GM21786 (cell line): Measurements from ENCODE around the gene ADA.
A peak's percentile ranks its signal among the peaks of the same experiment; 100 is the strongest.

Source experiments
- ATAC-seq: cut with Tn5 transposase; IDR thresholded peaks from one replicate; pipeline ENCODE4 v1.9.1; 2021; ENCODE audit not compliant: unreplicated experiment

The ADA gene

DNA sequence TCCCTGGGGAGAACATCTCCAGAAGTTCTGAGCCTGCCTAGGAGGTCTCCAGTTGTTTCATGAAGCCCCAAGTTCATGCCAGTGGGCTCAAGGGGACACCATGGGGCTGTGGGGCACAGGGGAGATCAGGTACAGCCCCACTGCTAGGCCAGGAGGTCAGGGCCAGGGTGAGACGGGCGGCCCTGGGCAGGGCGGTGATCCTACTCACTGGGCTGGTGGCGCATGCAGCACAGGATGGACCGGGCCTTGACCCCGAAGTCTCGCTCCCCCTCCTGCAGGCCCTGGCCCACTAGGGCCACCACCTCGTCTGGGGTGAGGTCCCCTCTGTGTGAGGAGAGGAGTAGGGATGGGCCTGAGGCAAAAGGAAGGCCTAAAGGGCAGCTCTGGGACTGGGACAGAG is 26.1 kb downstream of the ADA start:
- no peak for ATAC-seq

DNA sequence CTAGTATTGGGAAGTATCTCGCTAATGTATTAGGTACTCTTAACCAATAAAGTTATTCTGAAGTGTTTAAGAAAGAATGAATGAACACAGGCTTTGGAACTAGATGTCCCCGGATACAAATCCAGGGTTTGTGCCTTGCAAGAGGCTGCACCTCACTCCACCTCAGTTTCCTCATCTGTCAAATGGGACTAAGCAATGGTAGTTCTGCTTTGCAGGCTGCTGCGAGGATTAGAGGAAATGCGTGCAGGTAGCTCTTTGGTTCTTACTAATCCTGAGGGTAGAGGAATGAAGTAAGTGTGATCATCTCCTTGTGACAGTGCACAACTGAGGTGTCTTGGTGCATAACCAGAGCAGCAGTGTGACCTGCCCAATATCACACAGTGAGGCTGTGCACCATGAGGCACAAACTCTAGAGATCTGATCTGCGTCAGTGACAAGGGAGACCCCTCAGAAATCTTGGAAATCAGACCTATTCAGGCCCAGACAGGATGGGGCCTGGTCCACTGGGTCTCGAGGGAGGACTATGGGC is 26.7 kb downstream of the ADA start:
- no peak for ATAC-seq

DNA sequence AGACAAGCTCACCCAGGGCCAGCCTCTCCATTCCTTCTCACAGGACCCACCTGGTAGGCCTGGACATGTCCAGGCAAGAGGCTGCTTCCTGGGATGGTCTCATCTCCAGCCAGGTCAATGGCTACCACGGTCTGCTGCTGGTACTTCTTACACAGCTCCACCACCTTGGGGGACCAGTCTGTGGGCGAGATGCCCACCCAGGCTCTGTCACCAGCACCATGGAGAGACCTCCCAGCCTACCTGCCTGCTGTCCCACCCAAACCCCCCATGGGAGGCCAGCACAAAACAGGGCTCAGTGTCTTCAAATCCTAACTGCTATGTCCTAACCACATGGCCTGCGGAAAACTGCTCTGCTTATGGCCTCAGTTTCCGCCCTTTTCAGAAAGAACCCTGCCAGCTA is 27.3 kb downstream of the ADA start:
- no peak for ATAC-seq

DNA sequence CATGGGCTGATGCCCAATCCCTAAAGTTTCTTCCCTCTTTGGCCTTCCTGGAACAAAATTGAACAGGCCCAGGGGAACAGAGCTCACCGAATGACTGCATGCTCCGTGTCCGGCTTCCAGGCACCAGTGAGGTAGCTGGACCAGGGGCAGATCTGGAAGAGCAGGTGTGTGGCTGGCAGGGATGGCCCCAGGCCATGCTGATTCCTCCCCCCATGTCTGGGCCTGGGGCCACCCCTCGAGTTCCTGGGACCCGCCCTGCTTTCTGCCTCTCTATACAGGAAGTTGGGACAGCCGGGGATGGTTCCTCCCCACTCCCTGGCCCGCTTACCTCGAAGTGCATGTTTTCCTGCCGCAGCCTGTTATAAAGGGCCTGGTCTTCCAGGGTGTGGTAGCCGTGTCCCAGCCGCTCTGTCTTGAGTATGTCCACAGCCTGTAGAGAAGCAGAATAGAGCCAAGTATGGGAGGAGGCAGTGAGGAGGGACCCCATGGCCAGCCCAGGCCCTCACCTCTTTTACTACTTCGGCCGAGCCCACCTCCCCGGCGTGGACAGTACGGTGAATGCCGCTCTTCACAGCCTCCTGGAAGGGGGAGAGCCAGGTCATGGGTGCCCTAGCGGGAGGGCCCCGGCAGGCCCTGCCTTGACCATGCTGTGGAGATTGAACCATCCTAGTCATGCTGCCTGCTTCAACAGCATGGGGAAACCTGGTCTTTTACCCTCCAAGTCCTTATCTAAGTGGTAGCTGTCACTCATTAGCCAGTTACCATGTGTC is 28.8 kb downstream of the ADA start:
- ATAC-seq: no peak

DNA sequence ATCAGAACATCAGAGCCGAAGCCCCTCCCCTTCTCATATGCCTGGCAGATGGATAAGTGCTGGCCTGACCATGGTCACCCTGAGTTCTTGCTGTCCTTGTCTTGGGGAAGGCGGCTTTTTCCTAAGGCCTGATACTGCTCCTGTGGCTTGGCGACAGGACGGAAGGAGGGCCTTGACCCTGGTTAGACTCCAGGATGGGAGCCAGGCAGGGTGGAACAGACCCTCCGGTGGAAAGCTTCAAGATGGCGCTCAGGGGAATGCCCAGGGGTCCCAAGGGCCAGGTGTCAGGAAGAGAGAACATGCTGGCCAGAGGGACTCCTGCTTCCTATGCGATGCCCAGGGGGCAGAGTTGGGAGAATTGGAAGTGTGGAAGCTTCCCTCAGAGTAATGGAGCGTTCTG is 29.6 kb downstream of the ADA start:
- ATAC-seq: no peak

DNA sequence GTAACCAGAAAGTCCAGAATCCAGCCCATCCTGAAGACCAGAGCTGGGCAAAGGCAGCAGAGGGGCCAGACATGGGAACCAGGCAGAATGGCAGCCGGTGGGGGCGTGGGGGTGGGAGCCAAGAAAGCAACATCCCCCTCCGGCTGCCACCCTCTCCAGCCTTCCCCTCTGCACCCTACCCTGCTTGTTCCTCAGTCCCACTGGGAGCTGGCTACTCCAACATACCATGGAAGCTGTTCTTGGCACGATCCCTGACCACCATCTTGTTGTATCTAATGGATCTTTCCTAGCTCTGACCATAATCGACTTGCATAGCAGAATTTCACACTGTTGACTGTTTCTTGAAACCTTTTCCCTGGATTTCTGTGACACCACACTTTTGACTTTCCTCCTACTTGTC is 30.2 kb downstream of the ADA start:
- no peak for ATAC-seq

DNA sequence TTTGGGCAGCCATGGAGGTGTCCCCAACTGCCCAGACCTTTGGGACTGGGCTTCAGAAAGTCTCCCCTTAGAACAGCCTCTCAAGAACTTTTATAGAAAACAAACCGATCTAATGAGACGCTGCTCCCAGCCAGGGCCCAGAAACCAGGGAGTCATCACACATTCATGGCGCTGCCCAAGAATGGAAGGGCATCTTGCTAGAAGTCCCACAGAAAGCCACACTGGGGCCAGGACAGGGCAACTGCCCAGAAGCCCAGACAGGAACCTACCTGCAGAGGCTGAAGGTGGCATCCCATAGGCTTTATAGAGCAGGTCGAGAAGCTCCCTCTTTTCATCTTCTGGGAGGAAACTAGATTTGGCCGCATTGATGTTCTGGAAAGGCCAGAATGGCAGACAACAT is 31.5 kb downstream of the ADA start:
- no peak for ATAC-seq

DNA sequence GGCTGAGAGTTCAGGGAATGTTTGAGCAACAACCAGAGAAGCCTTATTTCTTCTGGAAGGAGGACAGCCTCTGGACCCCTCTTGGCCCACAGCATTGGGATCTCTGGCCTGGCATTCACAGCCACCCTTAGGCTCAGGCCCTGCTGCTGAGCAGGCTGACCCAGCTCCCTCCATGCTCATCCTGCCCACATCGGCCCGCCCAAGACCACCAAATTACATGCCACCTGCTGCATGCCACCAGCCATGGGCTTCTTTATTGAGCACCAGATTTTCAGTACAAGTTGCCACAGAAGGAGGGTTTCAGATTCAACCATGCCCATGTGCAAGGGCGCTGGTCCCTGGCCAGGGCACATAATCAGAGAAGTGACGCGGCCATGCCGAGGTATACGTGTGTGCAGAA is 32.2 kb downstream of the ADA start:
- ATAC-seq: no peak

DNA sequence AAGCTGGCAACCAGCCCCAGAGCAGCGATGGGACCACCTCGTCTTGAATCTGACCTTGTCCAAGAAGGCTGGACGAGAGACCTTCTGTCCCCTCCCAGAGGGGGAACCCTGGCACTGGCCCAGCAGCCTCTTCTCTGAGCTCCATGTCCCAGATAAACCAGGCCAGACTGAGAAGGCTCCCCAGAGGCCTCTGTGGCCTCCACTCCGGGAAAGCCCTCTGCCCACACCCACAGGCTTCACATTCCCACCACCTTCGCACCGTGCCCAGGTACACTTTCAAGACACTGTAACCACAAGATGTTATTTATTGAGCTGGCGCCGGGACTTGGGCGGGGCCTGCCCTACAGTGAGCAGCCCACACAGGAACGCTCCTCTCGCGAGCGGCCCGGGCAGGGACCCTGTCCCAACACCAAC is 33.2 kb downstream of the ADA start:
- ATAC-seq: no peak

DNA sequence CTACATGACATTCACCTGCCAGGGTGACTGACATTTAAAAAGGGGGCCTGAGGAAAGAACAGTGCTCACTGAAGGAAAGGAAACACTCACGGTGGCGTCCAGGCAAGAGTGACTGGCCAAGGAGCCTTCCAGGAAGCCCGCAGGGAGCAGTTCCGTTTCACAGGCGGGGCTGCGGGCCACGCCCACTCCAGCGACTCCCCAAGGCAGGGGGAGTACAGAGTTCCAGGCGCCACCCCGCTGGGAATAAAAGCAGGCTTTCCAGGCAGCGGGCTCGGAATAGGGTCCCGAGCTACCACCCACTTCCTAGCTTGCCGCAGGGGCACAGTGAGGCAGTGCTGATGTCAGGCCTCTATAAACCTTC is 34.9 kb downstream of the ADA start:
- no peak for ATAC-seq

DNA sequence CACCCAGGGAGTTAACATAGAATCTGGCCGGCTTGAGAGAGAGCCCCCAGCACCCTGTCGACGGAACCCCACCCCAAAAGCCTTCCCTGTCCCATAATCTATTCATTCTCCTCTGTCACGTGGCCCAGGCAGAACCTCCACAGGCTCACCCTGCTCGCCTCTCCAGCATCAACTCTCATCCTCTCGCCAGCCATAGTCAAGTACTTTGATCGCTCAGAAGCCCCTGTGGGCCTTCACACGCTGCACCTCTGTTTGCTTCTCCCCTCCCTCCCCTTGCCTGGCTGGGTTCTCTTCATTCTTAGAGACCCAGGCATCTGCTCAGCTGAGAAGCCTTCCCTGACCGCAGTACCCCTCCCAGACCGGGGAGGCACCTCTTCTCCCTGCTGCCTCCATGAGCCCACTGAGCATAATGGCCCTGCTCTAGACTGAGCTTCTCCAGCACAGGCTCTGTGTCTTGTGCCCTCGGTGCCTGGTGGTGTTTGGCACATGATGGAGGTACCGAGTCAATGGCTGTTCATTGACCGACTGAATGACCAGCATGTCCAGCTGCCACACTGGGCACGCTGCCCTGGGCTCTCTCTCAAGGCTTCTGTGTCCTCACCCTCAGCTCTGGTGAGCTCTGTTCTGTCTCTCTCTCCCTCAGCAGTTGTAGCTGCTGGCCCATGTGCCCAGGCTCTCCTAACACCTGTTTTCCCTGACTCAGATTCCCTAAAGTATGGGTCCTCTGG is 35.5 kb downstream of the ADA start:
- ATAC-seq: no peak

DNA sequence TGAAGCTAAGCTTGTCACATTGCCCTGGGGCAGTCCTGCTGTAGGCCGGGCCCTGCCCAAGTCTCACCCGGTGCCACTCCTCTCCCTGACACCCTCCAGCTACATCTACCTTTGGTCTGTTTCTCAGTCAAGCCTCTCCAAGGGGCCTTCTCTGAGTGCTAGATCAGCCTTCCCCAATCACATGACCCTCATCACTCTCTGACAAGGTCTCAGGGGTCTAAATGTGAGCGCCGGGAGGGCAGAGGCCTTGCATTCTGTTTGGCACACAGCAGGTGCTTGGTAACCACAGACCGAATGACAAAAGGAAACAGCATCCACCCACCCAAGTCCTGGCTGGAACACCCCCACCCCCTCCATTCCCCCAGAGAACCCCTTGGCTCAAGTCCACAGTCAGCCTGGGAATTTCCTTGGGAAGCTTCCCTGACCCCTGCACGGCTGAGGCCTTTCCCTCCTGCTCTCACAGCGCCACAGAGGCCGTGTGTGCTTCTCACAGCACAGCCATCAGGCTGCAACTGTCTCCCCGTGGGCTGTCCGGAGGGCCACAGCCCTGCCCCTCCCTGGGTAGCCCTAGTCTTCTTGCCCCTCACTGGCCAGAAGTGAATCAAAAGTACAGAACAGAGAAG is 36.2 kb downstream of the ADA start:
- ATAC-seq: no peak

DNA sequence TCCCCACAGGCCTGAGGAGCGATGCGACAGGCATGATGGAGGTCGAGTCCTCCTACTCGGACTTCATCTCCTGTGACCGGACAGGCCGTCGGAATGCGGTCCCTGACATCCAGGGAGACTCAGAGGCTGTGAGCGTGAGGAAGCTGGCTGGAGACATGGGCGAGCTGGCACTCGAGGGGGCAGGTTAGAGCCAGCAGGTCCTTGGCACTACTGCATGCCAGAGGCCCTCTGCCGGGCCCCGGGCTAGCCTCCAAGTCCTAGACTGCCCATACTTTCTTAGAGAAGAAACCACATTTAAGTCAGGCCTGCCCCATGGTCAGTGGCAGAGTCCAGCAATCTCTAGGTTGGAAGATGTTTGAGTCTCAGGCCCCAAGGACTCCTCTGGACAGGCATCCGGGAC is 37.0 kb downstream of the ADA start:
- ATAC-seq: no peak

DNA sequence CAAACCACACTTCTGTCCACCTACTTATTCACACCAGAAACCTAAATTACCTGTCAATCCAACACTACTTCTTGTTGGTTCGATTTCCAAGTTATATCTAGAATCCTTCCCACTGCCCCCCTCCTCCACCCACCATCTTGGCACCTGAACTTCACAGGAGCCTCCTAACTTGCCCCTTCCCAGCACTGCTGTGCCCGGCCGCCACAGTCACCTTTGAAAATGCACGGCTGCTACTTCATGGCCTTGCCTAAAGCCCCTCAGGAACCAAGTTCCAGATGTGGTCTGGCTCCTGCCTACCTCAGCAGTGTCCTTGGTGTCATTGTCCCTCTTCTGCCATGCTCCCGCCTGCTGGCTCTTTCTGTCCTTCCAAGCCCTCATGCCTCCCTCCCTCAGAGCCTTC is 37.9 kb downstream of the ADA start:
- no peak for ATAC-seq

DNA sequence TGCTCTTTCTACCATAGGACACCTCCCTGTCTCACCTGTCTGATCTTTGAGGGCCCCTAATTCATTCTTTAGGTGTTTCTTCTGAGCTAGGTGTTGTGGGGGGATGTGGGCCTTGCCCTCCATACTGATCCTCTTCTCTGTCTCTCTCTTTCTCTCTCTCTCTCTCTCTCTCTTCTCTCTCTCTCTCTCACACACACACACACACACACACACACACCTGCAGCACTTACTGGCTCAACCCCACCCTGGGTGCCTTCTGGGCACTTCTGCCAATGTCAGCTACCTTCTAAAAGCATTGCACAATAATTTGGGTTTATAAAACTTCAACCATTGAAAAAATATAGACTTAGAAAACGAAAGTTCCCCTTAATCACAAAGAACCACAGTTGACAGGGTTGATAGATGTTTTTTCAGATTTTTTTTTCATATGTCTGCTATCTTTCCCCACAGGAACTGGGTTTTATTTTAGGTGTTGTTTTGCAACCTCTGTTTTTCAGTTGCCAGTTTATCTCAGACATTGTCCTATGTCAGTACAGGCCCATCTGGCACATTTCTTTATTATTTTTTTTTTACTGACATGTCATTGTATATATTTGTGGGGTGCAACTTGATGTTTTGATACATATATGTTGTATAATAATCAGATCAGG is 41.1 kb downstream of the ADA start:
- peak; percentile 15 for ATAC-seq

DNA sequence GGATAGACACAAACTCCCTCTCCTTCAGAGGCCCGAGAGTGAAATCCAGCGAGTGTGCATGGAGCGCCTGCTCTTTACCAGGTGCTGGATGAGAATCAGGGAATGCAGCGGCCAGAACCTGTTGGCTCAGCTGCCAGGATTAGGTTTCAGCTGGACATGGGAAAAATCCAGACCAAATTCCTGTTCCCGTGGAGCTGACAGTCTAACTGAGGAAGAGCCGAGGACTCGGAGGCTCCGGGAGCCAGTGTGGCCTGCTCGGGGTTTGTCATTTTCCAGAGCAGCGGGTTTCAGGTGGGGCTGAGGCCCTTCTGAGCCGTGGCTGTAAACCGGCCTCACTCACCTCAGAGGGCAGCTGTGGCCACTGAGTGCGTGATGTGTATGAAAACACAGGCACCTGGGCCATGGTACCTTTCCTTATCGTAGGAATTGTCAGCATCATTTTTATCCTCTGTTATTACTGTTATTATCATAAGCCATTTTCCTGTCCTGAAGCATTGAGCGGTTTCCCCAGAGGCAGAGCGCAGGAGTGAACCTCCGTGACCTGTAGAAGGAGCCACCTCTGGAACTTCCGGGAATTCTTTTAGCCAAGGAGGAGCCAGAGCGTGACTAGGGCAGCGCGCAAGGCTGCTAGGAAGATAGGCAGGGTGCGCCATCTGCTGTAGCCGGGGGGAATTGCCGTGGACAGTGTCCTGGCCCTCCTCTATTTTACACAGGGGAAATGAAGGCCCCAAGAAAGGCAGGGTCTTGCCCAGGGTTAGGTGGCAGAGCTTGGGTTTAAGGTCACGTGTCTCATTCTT is 41.8 kb downstream of the ADA start:
- ATAC-seq: peak; percentile 80

DNA sequence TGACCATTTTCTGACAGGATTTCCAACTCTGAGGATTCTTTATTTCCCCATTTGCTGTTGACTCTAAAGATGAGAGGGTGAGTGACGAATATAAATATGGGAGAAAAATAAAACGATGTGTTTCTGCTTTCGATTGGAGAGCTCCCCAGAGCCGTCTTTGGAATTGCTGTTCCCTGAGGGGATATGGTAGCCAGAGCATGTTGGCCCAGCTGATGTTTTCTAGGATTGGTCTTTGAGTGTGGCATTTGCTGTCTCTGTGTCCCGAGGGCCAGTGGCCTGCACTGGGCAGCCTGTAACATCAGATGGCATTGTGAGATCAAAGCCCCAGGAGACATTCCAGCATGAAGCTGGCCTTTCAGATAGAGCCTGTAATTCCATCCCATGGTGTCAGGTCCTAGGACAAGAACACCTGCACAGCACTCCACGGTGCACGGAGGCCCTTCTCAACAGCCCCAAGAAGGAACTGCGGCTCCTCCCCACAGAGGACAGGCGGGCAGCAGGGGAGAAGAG is 42.4 kb downstream of the ADA start:
- ATAC-seq: no peak

DNA sequence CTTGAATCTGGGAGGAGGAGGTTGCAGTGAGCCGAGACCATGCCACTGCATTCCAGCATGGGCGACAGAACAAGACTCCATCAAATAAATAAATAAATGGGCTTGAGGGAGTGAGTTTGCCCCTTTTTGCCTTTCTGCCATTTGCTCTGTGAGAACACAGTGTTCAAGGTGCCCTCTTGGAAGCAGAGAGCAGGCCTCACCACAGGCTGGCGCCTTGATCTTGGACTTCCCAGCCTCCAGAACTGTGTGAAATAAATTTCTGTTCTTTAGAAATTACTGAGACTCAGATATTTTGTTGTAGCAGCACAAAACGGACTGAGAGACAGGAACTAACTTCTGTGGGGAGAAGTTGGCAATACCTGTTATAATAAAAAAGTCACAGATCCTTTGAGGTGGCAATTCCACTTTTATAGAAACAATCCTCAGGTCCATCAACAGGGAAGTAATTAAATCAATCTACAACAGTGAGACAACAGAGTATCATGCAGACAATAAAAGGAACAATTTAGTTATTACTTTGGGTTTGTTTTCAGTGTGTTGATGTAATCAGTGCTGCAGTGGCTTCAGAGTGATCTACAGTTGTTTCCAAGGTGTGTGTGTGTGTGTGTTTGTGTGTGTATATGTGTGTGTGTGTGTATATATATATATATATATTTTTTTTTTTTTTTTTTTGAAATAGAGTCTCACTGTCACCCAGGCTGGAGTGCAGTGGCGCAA is 44.6 kb downstream of the ADA start:
- ATAC-seq: no peak

DNA sequence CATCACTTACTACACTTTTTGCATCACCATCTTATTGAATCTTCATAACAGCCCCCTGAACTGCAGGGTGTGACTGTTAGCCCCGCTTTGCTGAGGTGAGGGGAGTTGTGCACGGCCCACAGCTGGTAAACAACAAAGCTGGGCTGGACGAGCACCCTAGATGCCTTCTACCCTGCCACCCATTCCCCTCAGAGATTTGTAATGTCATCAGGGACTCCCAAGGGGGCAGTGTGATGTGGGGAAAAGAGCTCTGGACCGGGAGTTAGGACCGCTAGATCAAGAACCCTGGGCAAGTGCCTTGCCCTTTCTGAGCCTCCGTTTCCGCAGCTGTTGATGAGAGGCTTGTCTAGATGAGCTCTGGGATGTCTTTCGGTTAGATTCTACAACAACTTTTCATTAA is 48.2 kb downstream of the ADA start:
- ATAC-seq: no peak

DNA sequence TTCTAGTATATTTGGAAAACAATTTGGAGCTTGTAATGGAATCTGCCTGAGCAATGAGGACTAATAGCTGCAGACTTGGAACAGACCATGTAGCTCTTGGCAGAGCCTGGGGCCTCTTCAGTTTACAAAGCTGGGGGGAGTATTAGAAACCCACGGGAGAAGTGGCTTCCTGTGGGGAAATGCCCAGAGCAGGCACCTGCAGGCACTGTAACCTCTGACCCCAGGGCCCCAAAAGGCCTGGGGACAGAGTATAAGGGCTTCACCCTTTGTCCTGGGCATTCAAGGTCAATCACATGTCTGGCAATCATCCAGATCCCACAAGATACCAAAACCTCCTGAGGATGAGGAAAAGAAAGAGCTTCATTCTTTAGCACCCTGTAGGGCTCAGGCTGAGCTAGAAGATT is 49.7 kb downstream of the ADA start:
- no peak for ATAC-seq
